Femur (tissue), 1 donor: Measurements from ENCODE around the gene THBS1.

ENCODE experiments used
- DNase-seq: peaks from one replicate; pipeline ENCODE4 v3.0.0-alpha.2; 2017

Gene THBS1

DNA sequence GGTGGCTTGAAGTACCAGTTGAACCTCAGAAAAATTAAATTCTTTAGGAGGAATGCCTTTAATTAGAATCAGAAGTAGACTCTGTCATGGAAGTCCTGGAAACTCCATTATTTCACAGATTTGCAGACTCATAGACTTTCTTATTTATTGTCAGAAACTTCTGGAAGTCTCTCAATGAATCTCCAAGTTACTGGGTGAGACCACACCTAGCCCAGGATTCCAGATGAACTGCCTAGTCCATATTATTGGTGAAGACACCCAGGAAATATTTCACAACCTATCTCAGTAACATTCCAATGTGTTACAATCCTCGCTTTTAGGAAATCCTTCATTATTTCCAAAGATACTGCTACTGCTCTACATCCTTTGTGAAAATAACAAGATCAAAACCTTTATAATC is 6.5 kb upstream of the THBS1 start:
- DNase-seq = no peak

DNA sequence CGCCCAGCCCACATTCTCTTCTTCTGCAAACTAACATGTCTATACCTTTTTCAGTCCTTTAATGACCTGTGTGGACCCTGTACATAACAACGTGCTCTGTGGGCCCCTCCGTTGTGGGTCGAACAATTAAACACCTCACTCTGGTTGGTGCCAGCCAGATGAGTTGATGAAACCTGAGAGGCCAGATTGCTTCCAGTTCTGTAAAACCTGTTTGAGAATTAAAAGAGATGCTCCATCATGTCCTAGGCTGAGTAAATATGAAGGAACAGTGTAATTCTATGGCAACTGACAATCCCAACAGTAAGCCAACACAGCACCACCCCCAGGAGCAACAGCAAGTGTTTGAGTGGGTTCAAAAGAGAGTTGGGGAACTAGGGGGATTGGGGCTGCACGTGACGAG is 5.7 kb upstream of the THBS1 start:
- no peak for DNase-seq

GRCh38 chr15:39578851-39579486 is 1.9 kb upstream of the THBS1 start:
- no peak for DNase-seq

- DNase-seq = peak; percentile 82
Observed at GRCh38 chr15:39579487-39580116, 1.3 kb upstream of the THBS1 start.

GRCh38 chr15:39580117-39580484 is 778 bp upstream of the THBS1 start:
- peak; percentile 97 for DNase-seq

GRCh38 chr15:39581242-39581792 is 438 bp downstream of the THBS1 start:
- DNase-seq = no peak

DNA sequence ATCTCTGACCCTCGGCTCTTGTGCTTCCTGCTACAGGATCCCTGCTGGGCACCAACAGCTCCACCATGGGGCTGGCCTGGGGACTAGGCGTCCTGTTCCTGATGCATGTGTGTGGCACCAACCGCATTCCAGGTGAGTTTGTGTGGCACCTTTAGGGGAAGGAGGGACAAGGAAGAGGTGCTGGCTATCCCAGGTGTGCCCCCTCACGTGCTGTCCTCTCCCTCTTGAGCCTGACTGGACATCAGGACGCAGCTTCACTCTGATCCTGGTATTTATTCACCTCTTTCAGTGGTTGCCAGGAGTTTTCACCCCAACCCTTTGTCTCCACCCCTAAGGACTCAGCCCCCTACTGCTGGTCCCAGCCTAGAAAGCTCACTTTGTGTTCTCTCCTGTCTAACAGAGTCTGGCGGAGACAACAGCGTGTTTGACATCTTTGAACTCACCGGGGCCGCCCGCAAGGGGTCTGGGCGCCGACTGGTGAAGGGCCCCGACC is 960 bp downstream of the THBS1 start:
- peak; percentile 64 for DNase-seq

GRCh38 chr15:39582286-39582976 is 1.6 kb downstream of the THBS1 start:
- peak; percentile 59 for DNase-seq

- DNase-seq = no peak
Observed at GRCh38 chr15:39582977-39583595, 2.2 kb downstream of the THBS1 start.

DNA sequence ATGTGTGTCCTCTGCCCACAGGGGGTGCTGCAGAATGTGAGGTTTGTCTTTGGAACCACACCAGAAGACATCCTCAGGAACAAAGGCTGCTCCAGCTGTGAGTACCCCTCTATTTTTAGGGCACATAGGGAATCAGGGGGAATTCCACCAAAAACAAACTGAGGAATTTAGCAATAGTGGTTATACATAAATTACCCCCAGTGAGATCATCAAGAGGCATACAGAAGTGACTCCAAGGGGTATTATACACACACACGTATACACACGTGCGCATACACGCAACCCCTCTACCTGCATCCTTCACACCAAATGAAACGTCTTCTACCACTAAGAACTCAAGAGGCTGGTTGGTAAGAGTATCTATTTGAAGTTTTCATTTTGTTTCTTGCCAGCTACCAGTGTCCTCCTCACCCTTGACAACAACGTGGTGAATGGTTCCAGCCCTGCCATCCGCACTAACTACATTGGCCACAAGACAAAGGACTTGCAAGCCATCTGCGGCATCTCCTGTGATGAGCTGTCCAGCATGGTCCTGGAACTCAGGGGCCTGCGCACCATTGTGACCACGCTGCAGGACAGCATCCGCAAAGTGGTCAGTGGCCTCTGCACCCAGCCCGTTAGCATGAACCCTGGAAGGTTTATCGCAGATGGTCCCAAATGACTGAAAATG is 2.9 kb downstream of the THBS1 start:
- DNase-seq = no peak

- no peak for DNase-seq
Observed at GRCh38 chr15:39584266-39584659, 3.4 kb downstream of the THBS1 start.

DNA sequence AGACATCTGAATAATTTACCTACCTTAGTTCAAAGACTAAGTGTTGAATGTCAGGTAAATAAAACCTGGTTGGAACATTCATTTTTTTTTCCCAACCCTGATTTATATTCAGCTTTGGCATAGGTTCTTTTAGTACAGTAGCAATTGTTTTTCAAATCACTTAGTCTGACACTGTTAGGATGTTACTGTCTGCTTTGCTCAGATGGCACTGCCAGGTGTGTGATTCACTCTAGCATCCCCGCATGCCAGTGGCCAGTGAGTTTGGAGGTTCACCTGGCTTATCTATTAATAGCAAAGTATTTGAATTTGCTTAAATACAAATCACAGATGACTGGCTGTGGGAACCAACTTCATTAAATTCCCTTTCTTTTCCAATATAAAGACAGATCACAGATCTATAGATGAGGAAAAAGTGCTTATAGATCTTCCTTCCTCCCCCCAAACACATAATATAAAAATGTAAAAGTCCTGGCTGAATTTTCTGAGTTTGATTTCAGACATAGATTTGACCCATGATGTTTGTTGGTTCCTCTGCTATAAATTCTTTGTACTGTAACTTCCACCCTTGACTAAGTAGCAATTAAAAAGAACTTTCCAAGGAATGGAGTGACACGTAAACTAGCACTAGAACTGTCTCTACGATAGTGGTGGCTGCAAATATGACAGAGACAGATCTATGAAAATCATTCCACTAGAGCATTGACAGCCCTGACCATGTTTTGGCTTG is 3.9 kb downstream of the THBS1 start:
- no peak for DNase-seq

DNA sequence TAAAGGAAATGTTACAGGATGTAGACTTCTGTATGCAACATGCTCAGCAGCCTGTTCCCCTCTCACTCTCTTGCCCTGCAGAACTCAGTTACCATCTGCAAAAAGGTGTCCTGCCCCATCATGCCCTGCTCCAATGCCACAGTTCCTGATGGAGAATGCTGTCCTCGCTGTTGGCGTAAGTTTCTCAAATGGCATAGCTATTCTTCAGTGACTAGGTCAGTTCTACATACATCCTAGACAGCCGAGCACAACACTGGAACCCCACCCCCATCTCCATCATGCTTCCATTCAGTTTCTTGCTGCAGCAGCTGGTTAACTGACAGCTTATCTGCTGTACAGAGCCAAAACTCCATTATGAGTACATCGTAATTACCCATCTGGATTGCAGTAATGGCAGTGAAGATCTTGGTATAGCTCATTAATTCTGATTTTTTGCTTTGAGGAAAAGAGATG is 4.5 kb downstream of the THBS1 start:
- no peak for DNase-seq

DNA sequence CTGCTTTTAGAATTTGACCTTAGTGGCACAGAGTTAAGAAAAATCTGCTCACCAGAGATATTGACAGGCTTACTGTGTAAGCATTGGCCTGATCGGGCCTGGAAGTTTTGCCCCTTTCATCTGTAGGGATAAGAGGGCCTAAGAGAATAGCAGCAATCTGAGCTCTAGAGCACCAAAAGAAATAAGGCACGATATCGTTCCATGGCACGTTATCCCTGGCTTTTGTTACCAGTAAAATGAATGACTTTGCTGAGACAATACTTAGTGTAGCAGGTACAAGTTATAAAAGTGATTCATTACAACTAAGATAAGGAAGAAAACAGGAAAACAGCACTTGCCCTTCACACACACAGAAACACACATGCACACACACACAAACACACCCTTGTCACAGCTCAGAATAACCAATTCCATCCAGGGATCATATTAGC is 5.0 kb downstream of the THBS1 start:
- DNase-seq = no peak

GRCh38 chr15:39586387-39587095 is 5.7 kb downstream of the THBS1 start:
- no peak for DNase-seq

DNA sequence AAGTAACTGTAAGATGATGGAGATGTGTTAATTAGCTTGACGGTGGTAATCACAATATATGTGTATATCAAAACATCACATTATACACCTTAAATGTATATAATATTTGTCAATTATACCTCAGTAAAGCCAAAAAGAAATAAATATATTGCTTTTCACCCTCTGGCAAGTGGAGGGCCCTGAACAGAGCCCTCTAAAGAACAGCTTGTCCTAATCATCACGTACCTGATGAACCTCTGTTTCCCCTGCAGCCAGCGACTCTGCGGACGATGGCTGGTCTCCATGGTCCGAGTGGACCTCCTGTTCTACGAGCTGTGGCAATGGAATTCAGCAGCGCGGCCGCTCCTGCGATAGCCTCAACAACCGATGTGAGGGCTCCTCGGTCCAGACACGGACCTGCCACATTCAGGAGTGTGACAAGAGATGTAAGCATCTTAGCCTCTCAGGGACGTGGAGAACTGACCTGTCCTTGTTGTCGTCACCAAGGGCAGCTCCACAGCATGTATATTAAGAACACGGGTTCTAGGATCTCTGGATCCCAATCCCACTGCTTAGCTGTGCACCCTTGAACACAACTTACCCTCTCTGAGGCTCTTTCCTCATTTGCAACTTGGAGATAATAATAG is 6.3 kb downstream of the THBS1 start:
- DNase-seq = no peak

DNA sequence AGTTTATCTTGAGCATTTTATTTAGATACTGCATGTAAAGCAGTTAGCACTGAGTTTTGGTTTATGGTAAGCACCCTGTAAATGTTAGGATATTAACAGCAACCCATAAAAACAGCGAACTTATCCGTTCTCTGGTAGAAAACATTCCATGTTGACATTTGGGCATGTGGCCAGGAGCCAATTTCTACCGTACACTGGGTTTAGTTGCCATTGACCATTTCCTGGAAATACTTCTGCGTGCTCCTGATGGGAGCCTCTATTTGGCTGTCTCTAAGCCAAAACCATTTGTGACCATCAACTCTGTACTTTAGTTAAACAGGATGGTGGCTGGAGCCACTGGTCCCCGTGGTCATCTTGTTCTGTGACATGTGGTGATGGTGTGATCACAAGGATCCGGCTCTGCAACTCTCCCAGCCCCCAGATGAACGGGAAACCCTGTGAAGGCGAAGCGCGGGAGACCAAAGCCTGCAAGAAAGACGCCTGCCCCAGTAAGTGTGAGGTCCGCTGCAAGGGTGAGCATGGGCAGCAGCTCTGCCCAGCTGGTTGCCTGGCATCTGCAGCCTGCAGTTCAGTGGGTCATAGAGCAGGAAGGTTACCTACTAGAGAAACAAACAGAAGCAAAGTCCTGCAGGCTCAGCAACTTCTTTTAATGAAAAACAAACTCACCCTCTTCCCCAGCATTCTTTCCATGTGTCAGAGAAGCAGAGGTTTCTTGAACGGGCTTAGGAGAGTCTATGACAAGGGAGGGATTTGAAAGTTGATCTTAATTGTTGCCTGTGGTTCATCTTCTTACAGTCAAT is 7.1 kb downstream of the THBS1 start:
- no peak for DNase-seq

DNA sequence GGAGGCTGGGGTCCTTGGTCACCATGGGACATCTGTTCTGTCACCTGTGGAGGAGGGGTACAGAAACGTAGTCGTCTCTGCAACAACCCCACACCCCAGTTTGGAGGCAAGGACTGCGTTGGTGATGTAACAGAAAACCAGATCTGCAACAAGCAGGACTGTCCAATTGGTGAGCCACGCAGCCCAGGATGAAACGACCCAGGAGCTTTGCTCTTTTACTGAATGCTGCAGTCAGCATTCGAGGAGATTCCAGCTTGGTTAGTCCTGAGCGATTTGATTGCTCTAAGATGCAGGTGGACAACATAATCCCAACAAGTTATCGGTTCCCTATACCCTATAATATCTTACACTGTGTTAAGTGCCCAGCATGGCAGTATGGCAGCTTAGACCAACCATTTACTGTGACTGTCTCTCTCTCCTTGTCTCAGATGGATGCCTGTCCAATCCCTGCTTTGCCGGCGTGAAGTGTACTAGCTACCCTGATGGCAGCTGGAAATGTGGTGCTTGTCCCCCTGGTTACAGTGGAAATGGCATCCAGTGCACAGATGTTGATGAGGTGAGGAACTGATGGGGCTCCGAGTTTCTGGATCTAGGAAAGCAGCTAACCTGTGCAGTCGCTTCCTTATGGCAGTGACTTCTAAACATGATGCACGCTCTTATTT is 7.8 kb downstream of the THBS1 start:
- DNase-seq = no peak

DNA sequence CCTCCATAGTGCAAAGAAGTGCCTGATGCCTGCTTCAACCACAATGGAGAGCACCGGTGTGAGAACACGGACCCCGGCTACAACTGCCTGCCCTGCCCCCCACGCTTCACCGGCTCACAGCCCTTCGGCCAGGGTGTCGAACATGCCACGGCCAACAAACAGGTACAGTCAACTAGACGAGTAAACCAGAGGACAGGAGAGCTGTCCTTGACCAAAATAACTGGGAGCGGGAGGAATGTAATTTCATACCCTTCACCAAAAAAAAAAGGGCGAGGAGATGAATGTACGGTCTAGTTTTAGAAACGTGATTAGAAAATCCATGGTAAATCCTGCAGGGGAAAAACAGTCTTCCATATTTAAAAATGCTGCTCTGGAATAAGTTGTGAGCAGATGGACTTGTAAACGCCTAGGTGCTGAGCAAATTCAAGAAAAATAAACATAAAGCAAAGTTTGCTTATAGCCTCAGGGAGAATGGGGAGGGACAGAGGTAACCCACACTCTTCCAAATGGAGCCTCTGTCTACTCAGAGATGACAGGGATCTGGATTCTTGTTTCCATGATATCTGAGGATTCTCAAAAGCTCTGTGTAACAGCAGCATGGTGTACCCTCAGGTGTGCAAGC is 8.4 kb downstream of the THBS1 start:
- DNase-seq = no peak
